Esophagus muscularis mucosa (tissue), 3 donors: ENCODE measurements around the gene C1orf87.

Experiments
- POLR2A ChIP-seq: fragments of 450-650 bp; IDR thresholded peaks from one replicate; pipeline ENCODE4 v1.6.1; 2017; ENCODE audit warnings: antibody characterized with exemption, moderate library complexity, mild to moderate bottlenecking, low read depth
- POLR2AphosphoS5 ChIP-seq, 2 donors: sonication (generic); formaldehyde crosslinking; IDR thresholded peaks; one replicate each; pipeline ENCODE4 v1.6.1; 2017; ENCODE audit warnings: antibody characterized with exemption in 2 of 2
- TF ChIP-seq, protein P1 (sequence below), 3 experiments: fragments of 200-600 bp in 2 of 3; fragments of 450-650 bp in 1 of 3; sonication (generic) in 2 of 3; IDR thresholded peaks; one replicate each; pipeline ENCODE4 v1.5.1; 2017 to 2019; ENCODE audit warnings: antibody characterized with exemption in 3 of 3, mild to moderate bottlenecking in 2 of 3, moderate library complexity in 1 of 3

DNA sequence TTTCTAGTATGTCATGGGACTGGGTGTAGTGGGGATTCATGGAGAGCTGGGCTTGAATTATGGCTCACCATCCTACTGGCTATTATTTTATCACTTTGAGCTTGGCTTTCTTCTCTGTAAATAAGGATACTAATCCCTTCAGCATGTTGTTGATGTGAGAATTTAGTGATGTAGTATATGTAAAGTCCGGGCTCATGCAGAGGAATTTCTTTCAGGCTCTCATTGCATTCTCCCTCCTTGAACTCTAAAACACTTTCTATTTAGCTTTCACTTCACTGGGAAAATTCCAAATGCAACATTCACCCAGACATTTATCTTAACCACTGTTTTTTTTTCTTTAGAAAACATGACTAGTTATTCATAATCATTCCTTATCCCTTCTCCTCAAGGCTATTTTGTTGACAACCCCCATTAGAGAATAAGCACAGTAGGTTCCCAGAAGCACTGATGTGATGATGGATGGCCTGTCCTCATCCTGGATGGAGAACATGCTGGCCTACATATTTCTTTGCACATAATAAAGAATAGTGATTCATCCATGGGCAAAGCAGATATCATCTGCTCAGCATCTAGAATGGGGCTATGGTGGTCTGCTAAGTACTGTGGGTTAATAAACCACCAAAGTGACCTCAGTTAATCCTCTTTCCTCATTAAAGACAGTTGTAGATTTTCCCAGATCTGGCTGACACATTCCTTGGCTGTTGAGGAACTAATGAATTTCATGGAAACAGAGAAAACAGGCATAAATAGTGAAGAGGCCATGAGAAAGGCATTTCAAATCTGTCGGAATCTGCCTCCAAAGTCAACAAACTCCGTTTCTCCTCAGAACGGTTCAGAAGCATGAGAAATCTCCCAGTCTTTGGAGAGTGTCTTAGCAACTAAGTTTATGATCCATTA, 79.0 kb downstream of the C1orf87 start:
- TF ChIP-seq POLR2AphosphoS5 (IDR thresholded peaks at IDR 0.05) (peak in 1 of 2 donors; percentile 53), POLR2A (no peak)
- TF ChIP-seq, protein P1, sequence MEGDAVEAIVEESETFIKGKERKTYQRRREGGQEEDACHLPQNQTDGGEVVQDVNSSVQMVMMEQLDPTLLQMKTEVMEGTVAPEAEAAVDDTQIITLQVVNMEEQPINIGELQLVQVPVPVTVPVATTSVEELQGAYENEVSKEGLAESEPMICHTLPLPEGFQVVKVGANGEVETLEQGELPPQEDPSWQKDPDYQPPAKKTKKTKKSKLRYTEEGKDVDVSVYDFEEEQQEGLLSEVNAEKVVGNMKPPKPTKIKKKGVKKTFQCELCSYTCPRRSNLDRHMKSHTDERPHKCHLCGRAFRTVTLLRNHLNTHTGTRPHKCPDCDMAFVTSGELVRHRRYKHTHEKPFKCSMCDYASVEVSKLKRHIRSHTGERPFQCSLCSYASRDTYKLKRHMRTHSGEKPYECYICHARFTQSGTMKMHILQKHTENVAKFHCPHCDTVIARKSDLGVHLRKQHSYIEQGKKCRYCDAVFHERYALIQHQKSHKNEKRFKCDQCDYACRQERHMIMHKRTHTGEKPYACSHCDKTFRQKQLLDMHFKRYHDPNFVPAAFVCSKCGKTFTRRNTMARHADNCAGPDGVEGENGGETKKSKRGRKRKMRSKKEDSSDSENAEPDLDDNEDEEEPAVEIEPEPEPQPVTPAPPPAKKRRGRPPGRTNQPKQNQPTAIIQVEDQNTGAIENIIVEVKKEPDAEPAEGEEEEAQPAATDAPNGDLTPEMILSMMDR (IDR thresholded peaks at IDR 0.05): no peak
